C4-2B (cell line): ENCODE measurements around the gene NRXN3.

ENCODE experiments used
- ZFX ChIP-seq: fragments of 450-650 bp; IDR thresholded peaks from 2 replicates; pipeline ENCODE4 v1.6.1; 2017
- TF ChIP-seq, protein P1 (sequence below): fragments of 450-650 bp; conservative IDR thresholded peaks from 2 replicates; pipeline ENCODE4 v1.5.1; 2017; ENCODE audit warnings: mild to moderate bottlenecking

DNA sequence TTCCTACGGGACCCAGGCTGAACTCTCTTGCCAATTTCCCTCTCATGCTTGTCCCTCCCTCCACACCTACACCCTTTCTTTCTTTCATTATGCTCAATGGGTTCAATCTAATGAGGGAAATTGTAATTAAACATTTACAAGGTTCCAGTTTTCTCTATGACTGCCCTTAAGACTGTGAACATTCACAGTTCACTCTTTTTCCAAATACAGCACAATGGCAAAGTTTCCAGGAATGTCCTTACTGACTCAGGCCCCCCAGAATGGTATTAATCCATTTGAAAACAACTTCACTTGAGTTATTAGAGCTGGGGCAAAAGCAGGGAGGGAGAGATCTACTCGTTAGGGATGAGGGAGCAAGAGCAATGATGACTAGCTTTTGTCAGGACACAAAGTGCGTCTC lies 892.1 kb downstream of the NRXN3 start:
- TF ChIP-seq, protein P1, sequence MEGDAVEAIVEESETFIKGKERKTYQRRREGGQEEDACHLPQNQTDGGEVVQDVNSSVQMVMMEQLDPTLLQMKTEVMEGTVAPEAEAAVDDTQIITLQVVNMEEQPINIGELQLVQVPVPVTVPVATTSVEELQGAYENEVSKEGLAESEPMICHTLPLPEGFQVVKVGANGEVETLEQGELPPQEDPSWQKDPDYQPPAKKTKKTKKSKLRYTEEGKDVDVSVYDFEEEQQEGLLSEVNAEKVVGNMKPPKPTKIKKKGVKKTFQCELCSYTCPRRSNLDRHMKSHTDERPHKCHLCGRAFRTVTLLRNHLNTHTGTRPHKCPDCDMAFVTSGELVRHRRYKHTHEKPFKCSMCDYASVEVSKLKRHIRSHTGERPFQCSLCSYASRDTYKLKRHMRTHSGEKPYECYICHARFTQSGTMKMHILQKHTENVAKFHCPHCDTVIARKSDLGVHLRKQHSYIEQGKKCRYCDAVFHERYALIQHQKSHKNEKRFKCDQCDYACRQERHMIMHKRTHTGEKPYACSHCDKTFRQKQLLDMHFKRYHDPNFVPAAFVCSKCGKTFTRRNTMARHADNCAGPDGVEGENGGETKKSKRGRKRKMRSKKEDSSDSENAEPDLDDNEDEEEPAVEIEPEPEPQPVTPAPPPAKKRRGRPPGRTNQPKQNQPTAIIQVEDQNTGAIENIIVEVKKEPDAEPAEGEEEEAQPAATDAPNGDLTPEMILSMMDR = no peak
- TF ChIP-seq ZFX = no peak
